Esophagus muscularis mucosa (tissue), 4 donors: ENCODE measurements around the gene PFKFB3. TPM values are rescaled to one million over a fixed set of nuclear protein-coding genes. Genes with fewer than 3 reads are reported as not detected.
"Not testable (repeated sequence)": the region's sequence is repeated elsewhere in the genome, so short reads cannot be mapped to it uniquely, and the experiment has no call there.

ENCODE experiments used
- DNase-seq: peaks from one replicate; pipeline ENCODE4 v3.0.0-alpha.2; 2017; ENCODE audit errors: extremely low spot score
- H3K27ac ChIP-seq, 4 donors: fragments of 200-600 bp; sonication (generic); replicated peaks in 1 of 4; 1 replicate in 3 of 4; 2 replicates in 1 of 4; pipeline ENCODE4 v1.5.1; 2016 to 2019; ENCODE audit warnings: mild to moderate bottlenecking in 1 of 4
- H3K27me3 ChIP-seq, 4 donors: fragments of 200-600 bp; sonication (generic); one replicate each; pipeline versions ENCODE4 v1.5.1 to v1.6.0; 2016 to 2019
- H3K36me3 ChIP-seq, 4 donors: fragments of 200-600 bp; sonication (generic); one replicate each; pipeline ENCODE4 v1.5.1; 2016 to 2019
- H3K4me1 ChIP-seq, 4 donors: fragments of 200-600 bp; sonication (generic); one replicate each; pipeline ENCODE4 v1.5.1; 2016 to 2019
- H3K4me3 ChIP-seq, 4 donors: fragments of 200-600 bp; sonication (generic); 1 replicate in 2 of 4; 2 replicates in 2 of 4; pipeline ENCODE4 v1.5.1; 2016 to 2019; ENCODE audit warnings: mild to moderate bottlenecking in 4 of 4, moderate library complexity in 1 of 4
- H3K9me3 ChIP-seq, 4 donors: fragments of 200-600 bp; sonication (generic); 1 replicate in 3 of 4; 2 replicates in 1 of 4; pipeline ENCODE4 v1.5.1; 2016 to 2019
- CTCF ChIP-seq, 3 experiments: fragments of 200-600 bp in 2 of 3; fragments of 450-650 bp in 1 of 3; sonication (generic) in 2 of 3; IDR thresholded peaks; one replicate each; pipeline ENCODE4 v1.5.1; 2017 to 2019; ENCODE audit warnings: antibody characterized with exemption in 3 of 3, mild to moderate bottlenecking in 2 of 3, moderate library complexity in 1 of 3
- EP300 ChIP-seq: sonication (generic); formaldehyde crosslinking; IDR thresholded peaks from one replicate; pipeline ENCODE4 v1.6.1; 2017; ENCODE audit warnings: antibody characterized with exemption
- POLR2A ChIP-seq: fragments of 450-650 bp; IDR thresholded peaks from one replicate; pipeline ENCODE4 v1.6.1; 2017; ENCODE audit warnings: antibody characterized with exemption, moderate library complexity, mild to moderate bottlenecking, low read depth
- POLR2AphosphoS5 ChIP-seq, 2 donors: sonication (generic); formaldehyde crosslinking; IDR thresholded peaks; one replicate each; pipeline ENCODE4 v1.6.1; 2017; ENCODE audit warnings: antibody characterized with exemption in 2 of 2
- WGBS: methylation state at CpG from one replicate; pipeline ENCODE4 v1.1.5; 2018; 5-methylcytosine and 5-hydroxymethylcytosine counted together
- intact Hi-C: fragments of 100-400 bp; cut with DNase I; formaldehyde crosslinking; loops from one replicate; pipeline ENCODE4 v1.15.1; 2023
- total RNA-seq, 4 donors: library from RNA; depleted of rRNA; stranded (reverse); fragments of >200 nt; gene quantifications; one replicate each; pipeline versions ENCODE4 v1.1.0 to v1.2.1, GENCODE V29; 2016

Gene PFKFB3
- total RNA-seq, 4 donors from 2014 or later, result 22.4 to 49.1 (median 37.9) TPM

DNA sequence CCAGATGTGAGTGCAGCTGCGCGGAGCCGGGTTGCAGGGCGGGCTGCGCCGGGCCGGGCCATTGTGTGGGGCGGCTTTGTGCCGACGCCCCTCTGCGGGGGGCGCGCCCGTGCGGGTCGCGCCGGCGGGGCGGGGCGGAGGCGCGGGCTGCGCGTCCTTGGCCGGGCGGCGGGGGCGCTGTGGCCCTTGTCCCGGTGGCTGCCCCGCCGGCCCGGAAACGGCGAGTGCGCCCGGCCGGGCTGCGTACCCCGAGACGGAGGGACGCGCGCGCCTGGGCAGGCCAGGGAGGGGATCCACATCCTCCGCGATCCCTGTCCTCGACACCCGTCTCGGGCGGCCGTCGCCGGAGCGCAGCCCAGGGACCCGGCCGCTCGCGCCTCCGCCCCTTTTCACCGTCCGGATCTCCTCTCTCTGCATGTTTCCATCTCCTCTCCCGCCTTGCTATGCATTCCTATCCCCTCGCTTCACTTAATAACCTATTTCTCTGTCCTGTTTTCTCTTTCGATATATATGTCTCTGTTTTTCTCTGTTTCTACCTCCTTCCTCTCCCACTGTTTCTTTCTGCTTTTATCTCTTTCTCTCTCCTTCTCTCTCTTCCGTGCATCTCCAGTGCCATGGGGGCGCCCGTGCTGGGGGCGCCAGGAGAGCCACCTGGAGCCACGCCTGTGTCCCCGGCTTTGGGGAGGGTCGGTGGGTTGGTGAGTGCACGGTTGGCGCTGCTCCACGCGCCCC is 765 bp downstream of the PFKFB3 start:
- H3K4me3 ChIP-seq, result peak overlapping the region; percentile 84 to 89 (median 86)
- no peaks in the 10 kb centered on the region for H3K9me3 ChIP-seq
- no peak for DNase-seq
- no peaks in the 10 kb centered on the region for H3K27me3 ChIP-seq
- H3K27ac ChIP-seq, result peak overlapping the region; percentile 94 to 99 (median 98)
- WGBS, result under 1% methylated on average over 35 of the region's 76 CpGs
- TF ChIP-seq CTCF (IDR thresholded peaks at IDR 0.05), result peak; percentile 21 to 62 (median 58)
- TF ChIP-seq POLR2AphosphoS5 (IDR thresholded peaks at IDR 0.05), result no peak
- H3K36me3 ChIP-seq, result no peaks in the 10 kb centered on the region
- peaks cover 38 to 61% (median 58%) of the 10 kb centered on the region in 4 donors for H3K4me1 ChIP-seq
- intact Hi-C loops, result loop anchor here (2.0 to 5.0 kb wide), 5 partner anchors 41 to 197 kb away; partner anchors contain the start of gene RBM17

DNA sequence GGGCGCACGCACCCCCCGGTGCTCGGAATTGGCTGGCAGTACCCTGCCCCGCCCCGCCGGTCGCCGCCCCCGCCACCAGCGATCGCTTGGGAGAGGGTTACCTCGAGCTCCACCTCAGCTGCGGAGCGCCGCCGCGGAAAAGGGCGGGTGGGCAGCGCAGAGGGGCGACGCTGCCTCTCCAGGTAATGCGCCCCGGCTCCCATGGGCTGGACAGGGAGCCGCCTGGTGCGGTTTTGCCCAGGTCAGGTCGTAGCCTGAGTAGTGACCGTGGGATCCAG is 1.3 kb downstream of the PFKFB3 start:
- DNase-seq, result no peak
- intact Hi-C loops, result loop anchor here (5.0 kb wide), 1 partner anchor 117 kb away; the partner anchor contains the start of gene RBM17

DNA sequence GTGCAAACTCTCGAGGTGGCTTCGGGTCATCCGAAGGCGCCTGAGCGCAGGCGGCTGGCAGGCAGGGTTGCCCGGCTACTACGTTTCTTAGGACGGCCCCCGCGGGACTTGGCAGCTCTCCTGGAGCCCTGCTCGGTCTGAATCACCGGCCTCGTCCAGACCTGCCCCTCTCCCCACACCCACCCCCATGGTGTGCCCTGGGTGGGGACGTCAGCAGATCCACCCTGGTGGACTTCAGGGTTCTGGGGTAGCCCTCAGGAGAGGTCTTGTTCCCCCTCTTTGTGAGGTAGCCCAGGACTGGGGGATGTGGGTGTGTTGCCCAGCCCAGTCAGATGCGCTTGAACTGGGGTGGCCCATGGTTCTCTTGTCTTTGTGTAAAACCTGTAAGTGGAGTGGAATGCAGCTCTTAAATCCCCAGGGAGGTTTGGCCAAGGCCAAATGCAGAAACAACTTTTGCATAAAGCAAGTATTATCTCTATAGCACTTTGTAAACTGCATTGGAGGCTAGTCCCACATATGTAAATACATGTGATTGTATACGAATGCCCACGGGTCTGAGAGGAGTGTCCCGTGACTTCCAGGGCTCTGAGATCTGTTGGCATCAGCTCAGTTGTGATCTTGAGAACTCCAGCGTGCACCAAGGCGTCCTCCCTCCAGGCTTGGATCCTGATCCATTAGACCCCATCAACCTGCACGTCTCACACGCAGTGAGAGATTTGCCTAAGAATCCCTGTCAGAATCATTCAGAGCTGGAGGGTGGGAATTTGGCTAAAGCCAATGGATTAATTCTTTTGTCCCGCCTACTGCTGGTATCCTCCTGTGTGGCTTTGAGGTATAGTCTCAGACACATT is 1.8 kb downstream of the PFKFB3 start:
- intact Hi-C loops, result loop anchor here (5.0 kb wide), 1 partner anchor 117 kb away; the partner anchor contains the start of gene RBM17
- peak overlapping the region; percentile 84 to 89 (median 86) for H3K4me3 ChIP-seq
- no peak for DNase-seq
- H3K36me3 ChIP-seq, result no peaks in the 10 kb centered on the region
- no peaks in the 10 kb centered on the region for H3K27me3 ChIP-seq
- peaks cover 38 to 65% (median 61%) of the 10 kb centered on the region in 4 donors for H3K4me1 ChIP-seq
- WGBS, result 32% methylated on average over 18 of the region's 24 CpGs
- TF ChIP-seq POLR2AphosphoS5 (IDR thresholded peaks at IDR 0.05), result no peak
- no peak for TF ChIP-seq EP300
- TF ChIP-seq CTCF (IDR thresholded peaks at IDR 0.05), result no peak
- no peak for TF ChIP-seq POLR2A
- peak overlapping the region; percentile 94 to 99 (median 98) for H3K27ac ChIP-seq
- no peaks in the 10 kb centered on the region for H3K9me3 ChIP-seq

More for the DNA sequence above, 1.3 kb downstream of the PFKFB3 start:
- no peaks in the 10 kb centered on the region for H3K36me3 ChIP-seq
- H3K9me3 ChIP-seq, result no peaks in the 10 kb centered on the region
- no peaks in the 10 kb centered on the region for H3K27me3 ChIP-seq
- peak overlapping the region; percentile 94 to 99 (median 98) for H3K27ac ChIP-seq
- TF ChIP-seq CTCF (IDR thresholded peaks at IDR 0.05), result no peak
- TF ChIP-seq EP300, result no peak
- H3K4me3 ChIP-seq, result peak overlapping the region; percentile 84 to 89 (median 86)
- WGBS, result 3% methylated on average over 25 of the region's 28 CpGs
- peaks cover 38 to 65% (median 62%) of the 10 kb centered on the region in 4 donors for H3K4me1 ChIP-seq

GRCh38 chr10:6206486-6206885 is 3.8 kb downstream of the PFKFB3 start:
- peaks cover 34 to 52% (median 49%) of the 10 kb centered on the region in 4 donors for H3K4me1 ChIP-seq
- DNase-seq, H3K27me3 ChIP-seq, H3K9me3 ChIP-seq, H3K36me3 ChIP-seq, H3K4me3 ChIP-seq, H3K27ac ChIP-seq, intact Hi-C loops: not testable (repeated sequence)
- 80% methylated on average over 1 of the region's 29 CpGs for whole genome bisulfite sequencing

GRCh38 chr10:6207658-6208057 is 4.9 kb downstream of the PFKFB3 start:
- intact Hi-C loops, result no loop called here
- H3K4me1 ChIP-seq, result peaks cover 37 to 53% (median 49%) of the 10 kb centered on the region in 4 donors
- DNase-seq, result no peak
- no peaks in the 10 kb centered on the region for H3K27me3 ChIP-seq
- TF ChIP-seq EP300, result no peak
- H3K9me3 ChIP-seq, result no peaks in the 10 kb centered on the region
- H3K27ac ChIP-seq, result no peak overlapping the region
- H3K36me3 ChIP-seq, result no peaks in the 10 kb centered on the region
- no peak overlapping the region for H3K4me3 ChIP-seq
- 91% methylated on average over 4 of the region's 4 CpGs for WGBS
